K562 (cell line): ENCODE results near the gene NADK. TPM values are rescaled to one million over a fixed set of nuclear protein-coding genes. Genes with fewer than 3 reads are reported as not detected.

Experiments
- CBFB ChIP-seq: sonication (generic); formaldehyde crosslinking; IDR thresholded peaks from 2 replicates; pipeline ENCODE4 v1.4.0; 2020; ENCODE audit warnings: mild to moderate bottlenecking, missing genetic modification reagents
- ETS2 ChIP-seq: IDR thresholded peaks from 2 replicates; pipeline ENCODE4 v1.6.1; 2016; ENCODE audit warnings: borderline replicate concordance, missing genetic modification characterization, mild to moderate bottlenecking, moderate library complexity, missing compliant biosample characterization; ENCODE audit not compliant: poor library complexity, severe bottlenecking
- IFI16 ChIP-seq: fragments of 250-450 bp; sonication (Bioruptor Pico); IDR thresholded peaks from 2 replicates; pipeline ENCODE4 v2.1.2; 2022; ENCODE audit warnings: mild to moderate bottlenecking, inconsistent platforms
- LCOR ChIP-seq: sonication (generic); formaldehyde crosslinking; IDR thresholded peaks from 2 replicates; pipeline ENCODE4 v1.8.0; 2022; ENCODE audit warnings: mild to moderate bottlenecking, missing genetic modification reagents
- MYBL2 ChIP-seq, 2 experiments: fragments of 450-650 bp in 1 of 2; sonication (generic) in 1 of 2; formaldehyde crosslinking in 1 of 2; IDR thresholded peaks; 2 replicates each; pipeline versions ENCODE4 v1.6.1 to v1.8.1; 2017 to 2022; ENCODE audit warnings: borderline replicate concordance in 1 of 2, inconsistent platforms in 1 of 2, low read depth in 1 of 2, mild to moderate bottlenecking in 1 of 2, missing genetic modification reagents in 1 of 2, moderate library complexity in 1 of 2
- RCOR1 ChIP-seq, 2 experiments: IDR thresholded peaks; 2 replicates each; pipeline ENCODE4 v1.6.1; 2012; ENCODE audit warnings: low read depth in 2 of 2, low read length in 2 of 2, borderline replicate concordance in 1 of 2, improper control_type of control experiment in 1 of 2
- ZKSCAN1 ChIP-seq: fragments of 150-350 bp; IDR thresholded peaks from 2 replicates; pipeline ENCODE4 v1.6.1; 2016; ENCODE audit warnings: low read depth, low read length
- ZNF717 ChIP-seq: fragments of 250-450 bp; sonication (Bioruptor Pico); IDR thresholded peaks from 2 replicates; pipeline ENCODE4 v1.5.0; 2021
- ZNF780A ChIP-seq: fragments of 250-450 bp; sonication (Bioruptor Pico); IDR thresholded peaks from 2 replicates; pipeline ENCODE4 v1.5.0; 2021; ENCODE audit warnings: mild to moderate bottlenecking
- polyA plus RNA-seq, 8 experiments: library from polyadenylated mRNA; depleted of rRNA in 4 of 8; stranded (reverse) in 5 of 8; unstranded in 3 of 8; fragments of >200 nt; fragmentation: Nextera tagmentation in 2 of 8; fragmentation: Illumina TruSeq in 1 of 8; extraction: Ambion mirVana in 2 of 8; extraction: Trizol in 1 of 8; gene quantifications; 2 replicates each; pipeline versions ENCODE4 v1.2.1 to v1.2.3, GENCODE V29; 2011 to 2014; ENCODE audit warnings: inconsistent platforms in 1 of 8, missing spikeins in 1 of 8
- total RNA-seq, 7 experiments: library from RNA; depleted of rRNA in 6 of 7; stranded (reverse); fragments of >200 nt in 6 of 7; fragmentation: Illumina TruSeq in 2 of 7; extraction: Trizol in 2 of 7; gene quantifications; 2 replicates each; pipeline versions ENCODE4 v1.2.1 to v1.2.3, GENCODE V29; 2011 to 2021; ENCODE audit warnings: low replicate concordance in 1 of 7
- TF ChIP-seq, protein P1 (sequence below): fragments of 450-650 bp; conservative IDR thresholded peaks from 2 replicates; pipeline ENCODE4 v1.6.1; 2016; ENCODE audit warnings: missing genetic modification characterization, low read depth, mild to moderate bottlenecking, missing compliant biosample characterization, moderate library complexity
- TF ChIP-seq, protein P2 (sequence below): fragments of 250-450 bp; sonication (Bioruptor Pico); IDR thresholded peaks from 2 replicates; pipeline ENCODE4 v1.8.0; 2022; ENCODE audit warnings: inconsistent platforms, mild to moderate bottlenecking, moderate library complexity, borderline replicate concordance
- TF ChIP-seq, protein P3 (sequence below), 2 experiments: fragments of 450-650 bp in 1 of 2; sonication (generic) in 1 of 2; formaldehyde crosslinking in 1 of 2; IDR thresholded peaks; 2 replicates each; pipeline versions ENCODE4 v1.7.1 to v1.9.0; 2016 to 2022; ENCODE audit warnings: inconsistent platforms in 1 of 2, mild to moderate bottlenecking in 1 of 2, missing genetic modification reagents in 1 of 2
- TF ChIP-seq, protein P4 (sequence below): fragments of 250-450 bp; sonication (Bioruptor Pico); IDR thresholded peaks from 2 replicates; pipeline ENCODE4 v1.8.0; 2021; ENCODE audit warnings: moderate library complexity, mild to moderate bottlenecking, inconsistent platforms

Gene NADK
- total and polyA plus RNA-seq, 9 of the 15 experiments (the other 6 are each of a cell fraction or from before 2014, with no cell fraction given) = 1.5 to 135 (median 75.1) TPM

DNA sequence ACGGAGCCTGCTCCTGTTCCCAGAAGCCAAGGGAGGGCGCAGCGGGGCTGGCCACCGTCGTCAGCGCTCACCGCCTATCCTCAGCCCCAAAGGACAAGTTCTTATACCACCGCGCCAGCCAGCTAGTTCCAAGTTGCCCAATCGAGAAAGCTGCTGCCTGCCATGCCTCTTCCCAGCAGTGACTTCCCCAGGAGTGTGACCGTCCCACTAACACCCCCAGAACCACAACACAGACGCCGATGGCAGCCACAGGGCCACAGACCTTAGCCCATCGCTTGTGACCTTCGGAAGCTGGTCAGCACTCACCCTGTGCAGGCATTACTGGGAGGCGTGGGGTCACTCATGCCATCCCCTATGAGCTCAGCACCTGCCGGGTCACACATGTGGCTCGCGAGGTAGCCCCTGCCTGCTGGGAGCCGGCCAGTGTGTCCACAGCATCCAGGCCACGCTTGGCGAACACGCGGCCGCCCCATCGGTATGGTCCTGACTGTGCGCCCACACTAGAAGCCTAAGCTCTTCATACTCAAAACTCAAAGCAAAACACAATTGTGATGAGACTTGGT lies 20.1 kb downstream of the NADK start (continued):
- TF ChIP-seq CBFB (CRISPR knock-in tag) (no peak), ZKSCAN1 (peak; percentile 95), MYBL2 (IDR thresholded peaks at IDR 0.05; ENCODE audit: low read depth) (no peak), MYBL2 (CRISPR knock-in tag; IDR thresholded peaks at IDR 0.05; ENCODE audit: borderline replicate concordance) (no peak), LCOR (no peak), ZNF780A (CRISPR knock-in tag) (no peak), ZNF717 (CRISPR knock-in tag) (no peak), RCOR1 (IDR thresholded peaks at IDR 0.05; ENCODE audit: borderline replicate concordance in 1 of 2, low read depth in 2 of 2, low read length in 2 of 2) (no peak), ETS2 (tag) (no peak), IFI16 (CRISPR knock-in tag) (no peak; the same call in 1 of the 2 replicates)
- TF ChIP-seq, protein P1, sequence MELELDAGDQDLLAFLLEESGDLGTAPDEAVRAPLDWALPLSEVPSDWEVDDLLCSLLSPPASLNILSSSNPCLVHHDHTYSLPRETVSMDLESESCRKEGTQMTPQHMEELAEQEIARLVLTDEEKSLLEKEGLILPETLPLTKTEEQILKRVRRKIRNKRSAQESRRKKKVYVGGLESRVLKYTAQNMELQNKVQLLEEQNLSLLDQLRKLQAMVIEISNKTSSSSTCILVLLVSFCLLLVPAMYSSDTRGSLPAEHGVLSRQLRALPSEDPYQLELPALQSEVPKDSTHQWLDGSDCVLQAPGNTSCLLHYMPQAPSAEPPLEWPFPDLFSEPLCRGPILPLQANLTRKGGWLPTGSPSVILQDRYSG (tag) = no peak
- TF ChIP-seq, protein P2, sequence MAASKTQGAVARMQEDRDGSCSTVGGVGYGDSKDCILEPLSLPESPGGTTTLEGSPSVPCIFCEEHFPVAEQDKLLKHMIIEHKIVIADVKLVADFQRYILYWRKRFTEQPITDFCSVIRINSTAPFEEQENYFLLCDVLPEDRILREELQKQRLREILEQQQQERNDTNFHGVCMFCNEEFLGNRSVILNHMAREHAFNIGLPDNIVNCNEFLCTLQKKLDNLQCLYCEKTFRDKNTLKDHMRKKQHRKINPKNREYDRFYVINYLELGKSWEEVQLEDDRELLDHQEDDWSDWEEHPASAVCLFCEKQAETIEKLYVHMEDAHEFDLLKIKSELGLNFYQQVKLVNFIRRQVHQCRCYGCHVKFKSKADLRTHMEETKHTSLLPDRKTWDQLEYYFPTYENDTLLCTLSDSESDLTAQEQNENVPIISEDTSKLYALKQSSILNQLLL = no peak
- TF ChIP-seq, protein P3, sequence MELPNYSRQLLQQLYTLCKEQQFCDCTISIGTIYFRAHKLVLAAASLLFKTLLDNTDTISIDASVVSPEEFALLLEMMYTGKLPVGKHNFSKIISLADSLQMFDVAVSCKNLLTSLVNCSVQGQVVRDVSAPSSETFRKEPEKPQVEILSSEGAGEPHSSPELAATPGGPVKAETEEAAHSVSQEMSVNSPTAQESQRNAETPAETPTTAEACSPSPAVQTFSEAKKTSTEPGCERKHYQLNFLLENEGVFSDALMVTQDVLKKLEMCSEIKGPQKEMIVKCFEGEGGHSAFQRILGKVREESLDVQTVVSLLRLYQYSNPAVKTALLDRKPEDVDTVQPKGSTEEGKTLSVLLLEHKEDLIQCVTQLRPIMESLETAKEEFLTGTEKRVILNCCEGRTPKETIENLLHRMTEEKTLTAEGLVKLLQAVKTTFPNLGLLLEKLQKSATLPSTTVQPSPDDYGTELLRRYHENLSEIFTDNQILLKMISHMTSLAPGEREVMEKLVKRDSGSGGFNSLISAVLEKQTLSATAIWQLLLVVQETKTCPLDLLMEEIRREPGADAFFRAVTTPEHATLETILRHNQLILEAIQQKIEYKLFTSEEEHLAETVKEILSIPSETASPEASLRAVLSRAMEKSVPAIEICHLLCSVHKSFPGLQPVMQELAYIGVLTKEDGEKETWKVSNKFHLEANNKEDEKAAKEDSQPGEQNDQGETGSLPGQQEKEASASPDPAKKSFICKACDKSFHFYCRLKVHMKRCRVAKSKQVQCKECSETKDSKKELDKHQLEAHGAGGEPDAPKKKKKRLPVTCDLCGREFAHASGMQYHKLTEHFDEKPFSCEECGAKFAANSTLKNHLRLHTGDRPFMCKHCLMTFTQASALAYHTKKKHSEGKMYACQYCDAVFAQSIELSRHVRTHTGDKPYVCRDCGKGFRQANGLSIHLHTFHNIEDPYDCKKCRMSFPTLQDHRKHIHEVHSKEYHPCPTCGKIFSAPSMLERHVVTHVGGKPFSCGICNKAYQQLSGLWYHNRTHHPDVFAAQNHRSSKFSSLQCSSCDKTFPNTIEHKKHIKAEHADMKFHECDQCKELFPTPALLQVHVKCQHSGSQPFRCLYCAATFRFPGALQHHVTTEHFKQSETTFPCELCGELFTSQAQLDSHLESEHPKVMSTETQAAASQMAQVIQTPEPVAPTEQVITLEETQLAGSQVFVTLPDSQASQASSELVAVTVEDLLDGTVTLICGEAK (IDR thresholded peaks at IDR 0.05) = peak; percentile 15; the same call in 1 of the 2 replicates
- TF ChIP-seq, protein P3 (CRISPR knock-in tag; IDR thresholded peaks at IDR 0.05) = no peak
- TF ChIP-seq, protein P4, sequence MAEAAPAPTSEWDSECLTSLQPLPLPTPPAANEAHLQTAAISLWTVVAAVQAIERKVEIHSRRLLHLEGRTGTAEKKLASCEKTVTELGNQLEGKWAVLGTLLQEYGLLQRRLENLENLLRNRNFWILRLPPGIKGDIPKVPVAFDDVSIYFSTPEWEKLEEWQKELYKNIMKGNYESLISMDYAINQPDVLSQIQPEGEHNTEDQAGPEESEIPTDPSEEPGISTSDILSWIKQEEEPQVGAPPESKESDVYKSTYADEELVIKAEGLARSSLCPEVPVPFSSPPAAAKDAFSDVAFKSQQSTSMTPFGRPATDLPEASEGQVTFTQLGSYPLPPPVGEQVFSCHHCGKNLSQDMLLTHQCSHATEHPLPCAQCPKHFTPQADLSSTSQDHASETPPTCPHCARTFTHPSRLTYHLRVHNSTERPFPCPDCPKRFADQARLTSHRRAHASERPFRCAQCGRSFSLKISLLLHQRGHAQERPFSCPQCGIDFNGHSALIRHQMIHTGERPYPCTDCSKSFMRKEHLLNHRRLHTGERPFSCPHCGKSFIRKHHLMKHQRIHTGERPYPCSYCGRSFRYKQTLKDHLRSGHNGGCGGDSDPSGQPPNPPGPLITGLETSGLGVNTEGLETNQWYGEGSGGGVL (CRISPR knock-in tag) = no peak
